Measurements from ENCODE around the gene ODC1.
"Not testable (repeated sequence)": the region's sequence is repeated elsewhere in the genome, so short reads cannot be mapped to it uniquely, and the experiment has no call there.

Gene ODC1

DNA sequence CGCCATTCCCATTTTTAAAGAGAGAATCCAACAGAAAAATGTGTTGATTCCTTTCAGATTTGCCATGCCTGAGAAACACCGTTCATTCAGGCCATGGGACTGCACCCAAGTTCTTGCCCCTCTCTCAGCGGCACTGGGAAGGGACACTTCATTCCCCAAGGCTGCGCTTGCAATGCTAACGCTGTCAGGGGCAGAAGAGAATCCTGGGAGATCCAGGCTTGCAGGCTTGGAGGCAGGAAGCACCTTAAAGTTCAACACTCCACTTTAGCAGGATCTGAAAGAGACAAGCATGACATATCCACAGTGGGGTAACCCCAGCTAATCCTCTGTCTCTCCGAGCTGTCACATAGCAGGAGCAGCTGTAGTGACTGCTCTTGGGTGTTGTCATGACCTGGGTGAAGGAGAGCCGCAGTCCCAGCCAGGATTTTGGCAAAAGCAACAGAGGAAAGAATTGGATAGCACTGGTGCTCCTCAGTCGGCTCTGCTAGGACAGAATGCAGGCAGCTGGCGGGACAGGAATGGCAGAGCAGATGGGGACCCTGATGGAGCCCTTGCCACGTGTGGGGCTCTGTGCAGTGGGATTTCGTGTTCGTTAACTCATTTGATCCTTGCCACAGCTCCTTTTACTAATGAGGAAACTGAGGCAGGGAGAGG lies 22.0 kb upstream of the ODC1 start:
- H3K4me1 ChIP-seq (ENCODE audit: control insufficient read depth, insufficient read depth, low read length): no peaks in the 10 kb centered on the region
- no peak overlapping the region for H3K4me3 ChIP-seq (ENCODE audit: insufficient read depth, low read depth, low read length)
- no peak overlapping the region for H3K27ac ChIP-seq (ENCODE audit: insufficient read depth, low read depth, low read length, poor library complexity, severe bottlenecking)
- H3K36me3 ChIP-seq (ENCODE audit: control insufficient read depth, insufficient read depth, low read length): no peaks in the 10 kb centered on the region
- no peaks in the 10 kb centered on the region for H3K9me3 ChIP-seq (ENCODE audit: control insufficient read depth, low read length)
- no peaks in the 10 kb centered on the region for H3K27me3 ChIP-seq (ENCODE audit: control insufficient read depth, insufficient read depth, low read length, poor library complexity, severe bottlenecking)
- 89 to 91% methylated on average over 12 of the region's 12 CpGs for WGBS, 2 experiments

DNA sequence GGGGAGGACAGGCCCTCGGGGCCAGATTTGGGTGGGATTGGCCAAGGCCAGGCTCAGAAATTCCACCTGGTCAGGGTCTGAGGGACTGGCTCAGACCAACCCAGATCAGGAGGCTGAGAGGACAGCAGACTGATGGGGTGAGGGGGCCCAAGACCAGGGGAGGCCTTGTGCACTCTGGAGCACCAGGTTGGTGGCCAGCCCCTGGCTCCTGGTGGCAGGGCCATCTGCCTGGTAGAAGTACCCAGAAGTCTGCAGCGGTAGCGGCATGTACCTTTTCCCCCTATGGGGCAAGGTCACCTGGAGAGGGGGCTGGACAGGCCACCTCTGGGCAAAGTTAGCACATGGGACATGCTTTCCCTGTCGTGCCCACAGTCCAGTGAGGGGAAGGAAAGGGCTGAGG lies 21.2 kb upstream of the ODC1 start:
- Histone ChIP-seq H3K27ac (ENCODE audit: insufficient read depth, low read depth, low read length, poor library complexity, severe bottlenecking) (no peak overlapping the region), H3K9me3 (ENCODE audit: control insufficient read depth, low read length) (no peaks in the 10 kb centered on the region)
- WGBS, 2 experiments: 94 to 95% methylated on average over 4 of the region's 4 CpGs

DNA sequence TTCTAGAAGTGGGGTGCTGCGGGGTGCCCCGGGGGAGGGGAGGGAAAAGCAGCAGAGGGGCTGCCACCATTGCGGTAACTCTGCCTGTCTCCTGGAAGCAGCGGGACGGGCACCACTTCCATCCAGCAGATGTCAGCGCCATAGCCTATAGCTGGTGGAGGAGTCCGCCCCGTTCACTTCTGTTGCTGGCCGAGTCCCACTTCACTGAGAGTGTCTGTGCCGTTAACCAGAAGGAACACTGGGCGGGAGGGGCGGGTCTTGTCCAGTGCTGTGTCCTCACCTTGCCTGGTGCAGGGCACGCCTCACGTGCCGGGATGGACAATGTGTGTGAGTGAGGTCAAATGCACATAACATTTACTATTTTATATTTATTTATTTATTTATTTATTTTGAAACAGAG lies 19.3 kb upstream of the ODC1 start:
- WGBS, 2 experiments: 82 to 84% methylated on average over 12 of the region's 15 CpGs
- no peak overlapping the region for H3K27ac ChIP-seq (ENCODE audit: insufficient read depth, low read depth, low read length, poor library complexity, severe bottlenecking)
- H3K27me3 ChIP-seq (ENCODE audit: control insufficient read depth, insufficient read depth, low read length, poor library complexity, severe bottlenecking): no peaks in the 10 kb centered on the region
- no peaks in the 10 kb centered on the region for H3K4me1 ChIP-seq (ENCODE audit: control insufficient read depth, insufficient read depth, low read length)
- H3K36me3 ChIP-seq (ENCODE audit: control insufficient read depth, insufficient read depth, low read length): no peaks in the 10 kb centered on the region
- no peak overlapping the region for H3K4me3 ChIP-seq (ENCODE audit: insufficient read depth, low read depth, low read length)
- H3K9me3 ChIP-seq (ENCODE audit: control insufficient read depth, low read length): no peaks in the 10 kb centered on the region

More for the DNA sequence above, 21.2 kb upstream of the ODC1 start:
- Histone ChIP-seq H3K27me3 (ENCODE audit: control insufficient read depth, insufficient read depth, low read length, poor library complexity, severe bottlenecking) (no peaks in the 10 kb centered on the region), H3K4me3 (ENCODE audit: insufficient read depth, low read depth, low read length) (no peak overlapping the region), H3K36me3 (ENCODE audit: control insufficient read depth, insufficient read depth, low read length) (no peaks in the 10 kb centered on the region), H3K4me1 (ENCODE audit: control insufficient read depth, insufficient read depth, low read length) (no peaks in the 10 kb centered on the region)

DNA sequence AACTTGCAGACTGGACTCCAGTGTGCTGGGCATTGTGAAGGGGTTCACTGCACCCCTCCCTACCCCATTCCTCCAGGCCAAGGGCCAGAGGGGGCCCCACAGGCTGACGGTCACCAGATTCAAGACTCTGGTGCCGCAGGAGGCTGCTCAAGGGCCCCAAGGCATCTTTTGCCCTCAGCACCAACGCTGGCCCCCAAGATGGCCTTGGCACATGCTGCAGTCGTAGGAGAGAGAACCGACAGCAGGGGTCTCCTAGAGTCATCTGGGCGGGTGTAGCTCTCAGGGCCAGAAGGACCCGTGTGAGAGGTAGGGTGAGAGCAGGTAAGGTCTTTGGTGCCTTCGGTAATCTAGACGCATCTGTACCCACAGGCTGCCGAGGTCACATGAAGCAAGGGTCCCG lies 18.7 kb upstream of the ODC1 start:
- no peaks in the 10 kb centered on the region for H3K36me3 ChIP-seq (ENCODE audit: control insufficient read depth, insufficient read depth, low read length)

DNA sequence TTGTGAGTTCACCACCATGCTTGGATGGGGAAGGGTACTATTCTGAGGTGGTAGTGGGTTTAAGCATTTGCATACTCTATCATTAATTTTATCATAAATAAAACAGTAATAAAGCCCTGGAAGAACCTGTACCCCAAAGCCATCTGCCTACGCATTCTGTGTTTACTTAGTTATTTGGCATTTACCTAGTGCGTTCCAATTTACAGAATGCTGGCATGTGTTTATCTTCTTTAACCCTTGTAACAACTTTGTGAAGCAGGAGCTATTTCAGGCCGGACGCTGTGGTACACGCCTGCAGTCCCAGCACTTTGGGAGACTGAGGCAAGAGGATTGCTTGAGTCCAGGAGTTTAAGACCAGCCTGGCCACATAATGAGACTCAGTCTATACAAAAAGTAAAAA lies 17.8 kb upstream of the ODC1 start:
- WGBS, 2 experiments: 90 to 99% methylated on average over 5 of the region's 5 CpGs
- no peak overlapping the region for H3K4me3 ChIP-seq (ENCODE audit: insufficient read depth, low read depth, low read length)
- no peaks in the 10 kb centered on the region for H3K27me3 ChIP-seq (ENCODE audit: control insufficient read depth, insufficient read depth, low read length, poor library complexity, severe bottlenecking)
- no peaks in the 10 kb centered on the region for H3K9me3 ChIP-seq (ENCODE audit: control insufficient read depth, low read length)
- no peak overlapping the region for H3K27ac ChIP-seq (ENCODE audit: insufficient read depth, low read depth, low read length, poor library complexity, severe bottlenecking)
- H3K36me3 ChIP-seq (ENCODE audit: control insufficient read depth, insufficient read depth, low read length): no peaks in the 10 kb centered on the region
- no peaks in the 10 kb centered on the region for H3K4me1 ChIP-seq (ENCODE audit: control insufficient read depth, insufficient read depth, low read length)

More for the DNA sequence above, 18.7 kb upstream of the ODC1 start:
- Histone ChIP-seq H3K4me1 (ENCODE audit: control insufficient read depth, insufficient read depth, low read length) (no peaks in the 10 kb centered on the region), H3K4me3 (ENCODE audit: insufficient read depth, low read depth, low read length) (no peak overlapping the region), H3K27ac (ENCODE audit: insufficient read depth, low read depth, low read length, poor library complexity, severe bottlenecking) (no peak overlapping the region), H3K27me3 (ENCODE audit: control insufficient read depth, insufficient read depth, low read length, poor library complexity, severe bottlenecking) (no peaks in the 10 kb centered on the region), H3K9me3 (ENCODE audit: control insufficient read depth, low read length) (no peaks in the 10 kb centered on the region)
- 85 to 86% methylated on average over 11 of the region's 11 CpGs for WGBS, 2 experiments

DNA sequence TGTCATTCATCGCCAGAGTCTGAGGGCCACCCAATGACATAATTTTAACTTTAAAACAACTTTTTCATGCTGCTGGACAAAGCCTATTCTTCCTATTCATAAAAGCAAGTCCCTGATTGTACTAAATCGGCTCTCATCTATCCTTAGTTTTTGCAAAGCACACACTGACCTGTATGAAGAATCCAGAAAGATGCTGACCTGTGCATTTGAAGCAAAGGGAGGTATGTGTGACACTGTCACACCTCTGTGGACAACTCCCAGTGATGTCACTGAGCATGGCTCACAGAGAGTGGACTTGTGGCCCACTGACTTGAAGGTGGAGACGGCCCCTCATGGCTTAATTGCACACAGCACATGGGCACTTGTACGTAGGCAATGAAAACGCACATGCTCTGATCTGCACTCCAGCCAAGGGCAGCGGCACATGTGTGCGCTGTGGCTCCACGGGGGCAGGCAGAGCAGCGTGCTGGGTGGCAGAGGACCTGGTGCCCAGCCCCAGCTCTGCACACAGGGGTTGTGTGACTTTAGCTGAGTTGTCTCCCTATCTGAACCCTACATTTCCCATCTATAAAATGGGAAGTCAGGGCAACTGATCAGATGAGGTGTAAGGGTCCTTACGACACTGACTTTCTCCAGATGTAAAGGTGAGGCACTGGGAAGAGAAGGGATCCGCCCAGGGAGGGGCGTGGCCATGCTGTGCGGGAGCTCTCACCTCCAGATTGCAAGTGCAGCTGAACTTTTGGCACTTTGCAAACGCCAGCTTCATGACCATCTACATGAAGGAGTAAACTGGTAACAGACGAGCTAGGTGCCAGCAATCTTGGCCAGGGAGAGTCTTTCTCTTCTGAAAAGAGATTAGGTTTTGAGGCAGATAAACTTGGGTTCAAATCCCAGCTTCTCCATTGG lies 14.3 kb upstream of the ODC1 start:
- no peaks in the 10 kb centered on the region for H3K9me3 ChIP-seq (ENCODE audit: control insufficient read depth, low read length)
- no peaks in the 10 kb centered on the region for H3K36me3 ChIP-seq (ENCODE audit: control insufficient read depth, insufficient read depth, low read length)
- H3K4me1 ChIP-seq (ENCODE audit: control insufficient read depth, insufficient read depth, low read length): no peaks in the 10 kb centered on the region
- WGBS, 2 experiments: 80 to 81% methylated on average over 15 of the region's 15 CpGs
- no peak overlapping the region for H3K27ac ChIP-seq (ENCODE audit: insufficient read depth, low read depth, low read length, poor library complexity, severe bottlenecking)
- H3K27me3 ChIP-seq (ENCODE audit: control insufficient read depth, insufficient read depth, low read length, poor library complexity, severe bottlenecking): no peaks in the 10 kb centered on the region
- H3K4me3 ChIP-seq (ENCODE audit: insufficient read depth, low read depth, low read length): no peak overlapping the region

DNA sequence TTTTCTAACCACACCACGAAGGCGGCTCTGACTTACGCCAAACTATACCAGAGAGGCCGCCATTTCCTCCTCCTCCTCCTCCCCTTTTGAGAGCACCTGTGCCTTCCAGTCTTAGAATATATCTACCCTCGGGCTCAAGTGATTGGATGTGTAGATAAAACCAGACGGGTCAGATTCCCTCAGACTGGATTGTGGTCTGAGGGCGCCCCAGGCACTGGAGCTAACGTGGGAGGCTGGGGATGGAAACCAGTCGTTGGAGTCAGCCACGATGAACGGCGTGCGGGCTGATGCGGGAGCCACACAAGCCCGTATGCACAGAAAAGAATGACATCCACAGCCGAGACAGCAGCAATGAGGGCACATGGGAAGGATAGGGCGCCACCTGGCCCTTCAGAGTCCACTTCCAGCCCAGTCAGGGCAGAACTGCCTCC lies 12.3 kb upstream of the ODC1 start:
- Histone ChIP-seq H3K4me3 (ENCODE audit: insufficient read depth, low read depth, low read length) (no peak overlapping the region), H3K9me3 (ENCODE audit: control insufficient read depth, low read length) (no peaks in the 10 kb centered on the region), H3K36me3 (ENCODE audit: control insufficient read depth, insufficient read depth, low read length) (no peaks in the 10 kb centered on the region), H3K4me1 (ENCODE audit: control insufficient read depth, insufficient read depth, low read length) (no peaks in the 10 kb centered on the region), H3K27ac (ENCODE audit: insufficient read depth, low read depth, low read length, poor library complexity, severe bottlenecking) (no peak overlapping the region), H3K27me3 (ENCODE audit: control insufficient read depth, insufficient read depth, low read length, poor library complexity, severe bottlenecking) (no peaks in the 10 kb centered on the region)
- 91 to 92% methylated on average over 17 of the region's 17 CpGs for WGBS, 2 experiments

DNA sequence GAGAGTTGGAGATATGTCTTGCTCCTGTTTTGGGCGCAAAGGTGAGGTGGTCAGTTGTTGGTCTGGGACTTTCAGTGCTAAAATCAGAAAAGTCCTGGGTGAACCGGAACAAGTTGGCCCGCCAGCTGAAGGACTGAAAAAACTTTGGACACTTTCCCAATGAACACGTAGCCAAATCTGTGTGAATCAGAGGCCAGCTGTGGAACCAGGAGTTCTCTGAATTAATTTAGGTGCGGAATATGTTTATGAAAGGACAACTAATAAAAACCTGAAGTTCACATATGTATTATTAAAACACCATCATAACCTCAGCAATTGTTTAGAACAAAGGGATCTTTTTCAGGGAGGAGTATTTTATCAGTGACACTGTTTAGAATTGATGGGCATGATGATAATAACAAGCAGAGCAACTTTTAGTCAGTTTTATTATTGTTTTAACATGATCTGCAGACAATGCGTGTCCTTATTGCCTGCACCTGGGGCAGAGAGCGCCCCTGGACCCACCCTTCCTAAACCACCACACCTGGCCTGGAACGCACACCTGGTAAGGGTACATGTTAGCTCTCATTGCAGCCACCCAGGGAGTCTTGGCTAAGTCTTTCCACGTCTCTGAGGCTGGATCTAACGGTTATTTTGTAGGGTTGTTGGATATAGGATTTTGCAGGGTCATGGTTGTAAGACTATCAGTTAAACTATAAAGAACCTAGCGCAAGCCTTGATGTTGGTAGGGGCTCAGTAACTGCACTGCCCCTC lies 9.9 kb upstream of the ODC1 start:
- no peaks in the 10 kb centered on the region for H3K36me3 ChIP-seq (ENCODE audit: control insufficient read depth, insufficient read depth, low read length)
- H3K4me3 ChIP-seq (ENCODE audit: insufficient read depth, low read depth, low read length): no peak overlapping the region
- H3K9me3 ChIP-seq (ENCODE audit: control insufficient read depth, low read length): no peaks in the 10 kb centered on the region
- WGBS, 2 experiments: 94% methylated on average over 10 to 11 of the region's 11 CpGs
- H3K4me1 ChIP-seq (ENCODE audit: control insufficient read depth, insufficient read depth, low read length): no peaks in the 10 kb centered on the region
- no peaks in the 10 kb centered on the region for H3K27me3 ChIP-seq (ENCODE audit: control insufficient read depth, insufficient read depth, low read length, poor library complexity, severe bottlenecking)
- H3K27ac ChIP-seq (ENCODE audit: insufficient read depth, low read depth, low read length, poor library complexity, severe bottlenecking): no peak overlapping the region

DNA sequence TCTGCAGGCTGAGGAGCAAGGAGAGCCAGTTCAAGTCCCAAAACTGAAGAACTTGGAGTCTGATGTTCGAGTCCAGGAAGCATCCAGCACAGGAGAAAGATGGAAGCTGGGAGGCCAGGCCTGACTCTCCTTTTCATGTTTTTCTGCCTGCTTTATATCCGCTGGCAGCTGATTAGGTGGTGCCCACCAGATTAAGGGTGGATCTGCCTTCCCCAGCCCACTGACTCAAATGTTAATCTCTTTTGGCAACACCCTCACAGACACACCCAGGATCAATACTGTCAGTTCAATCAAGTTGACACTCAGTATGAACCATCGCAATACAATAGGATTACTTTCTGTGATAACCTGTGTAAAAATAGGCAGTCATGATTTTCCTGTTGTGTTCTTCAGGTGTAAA lies 9.1 kb upstream of the ODC1 start:
- not testable (repeated sequence) for H3K9me3 ChIP-seq (ENCODE audit: control insufficient read depth, low read length); H3K27me3 ChIP-seq (ENCODE audit: control insufficient read depth, insufficient read depth, low read length, poor library complexity, severe bottlenecking); H3K4me3 ChIP-seq (ENCODE audit: insufficient read depth, low read depth, low read length); H3K4me1 ChIP-seq (ENCODE audit: control insufficient read depth, insufficient read depth, low read length); H3K36me3 ChIP-seq (ENCODE audit: control insufficient read depth, insufficient read depth, low read length); H3K27ac ChIP-seq (ENCODE audit: insufficient read depth, low read depth, low read length, poor library complexity, severe bottlenecking)
- WGBS, 2 experiments: 91 to 92% methylated on average over 3 of the region's 3 CpGs

DNA sequence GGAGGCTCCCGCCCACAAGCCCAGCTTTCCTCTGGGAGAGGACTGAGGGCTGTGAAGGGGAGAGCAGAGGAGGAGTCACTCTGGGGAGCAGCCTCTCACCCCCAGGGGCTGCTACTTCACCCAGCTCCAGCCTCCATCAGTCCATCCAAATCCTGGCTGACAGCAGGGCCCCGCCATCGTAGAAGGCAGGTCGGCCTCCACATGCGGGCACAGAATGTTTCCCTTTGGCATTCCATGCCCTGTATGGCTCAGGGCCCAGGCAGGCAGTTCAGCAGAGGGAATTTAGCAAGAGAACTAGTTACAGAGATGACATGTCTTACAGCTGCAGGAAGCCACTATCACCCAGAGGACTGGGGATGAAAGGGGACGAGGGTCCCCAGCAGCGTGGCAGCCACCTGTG lies 6.4 kb upstream of the ODC1 start:
- Histone ChIP-seq H3K9me3 (ENCODE audit: control insufficient read depth, low read length) (no peaks in the 10 kb centered on the region), H3K4me1 (ENCODE audit: control insufficient read depth, insufficient read depth, low read length) (no peaks in the 10 kb centered on the region), H3K4me3 (ENCODE audit: insufficient read depth, low read depth, low read length) (no peak overlapping the region), H3K36me3 (ENCODE audit: control insufficient read depth, insufficient read depth, low read length) (no peaks in the 10 kb centered on the region), H3K27ac (ENCODE audit: insufficient read depth, low read depth, low read length, poor library complexity, severe bottlenecking) (no peak overlapping the region), H3K27me3 (ENCODE audit: control insufficient read depth, insufficient read depth, low read length, poor library complexity, severe bottlenecking) (no peaks in the 10 kb centered on the region)
- WGBS, 2 experiments: 94 to 95% methylated on average over 7 of the region's 7 CpGs
